Esophagus muscularis mucosa (tissue), 4 donors: ENCODE data around the gene IPO13.

ENCODE experiments used
- EP300 ChIP-seq: sonication (generic); formaldehyde crosslinking; IDR thresholded peaks from one replicate; pipeline ENCODE4 v1.6.1; 2017; ENCODE audit warnings: antibody characterized with exemption
- POLR2A ChIP-seq: fragments of 450-650 bp; IDR thresholded peaks from one replicate; pipeline ENCODE4 v1.6.1; 2017; ENCODE audit warnings: antibody characterized with exemption, moderate library complexity, mild to moderate bottlenecking, low read depth
- POLR2AphosphoS5 ChIP-seq, 2 donors: sonication (generic); formaldehyde crosslinking; IDR thresholded peaks; one replicate each; pipeline ENCODE4 v1.6.1; 2017; ENCODE audit warnings: antibody characterized with exemption in 2 of 2
- TF ChIP-seq, protein P1 (sequence below), 3 experiments: fragments of 200-600 bp in 2 of 3; fragments of 450-650 bp in 1 of 3; sonication (generic) in 2 of 3; IDR thresholded peaks; one replicate each; pipeline ENCODE4 v1.5.1; 2017 to 2019; ENCODE audit warnings: antibody characterized with exemption in 3 of 3, mild to moderate bottlenecking in 2 of 3, moderate library complexity in 1 of 3

DNA sequence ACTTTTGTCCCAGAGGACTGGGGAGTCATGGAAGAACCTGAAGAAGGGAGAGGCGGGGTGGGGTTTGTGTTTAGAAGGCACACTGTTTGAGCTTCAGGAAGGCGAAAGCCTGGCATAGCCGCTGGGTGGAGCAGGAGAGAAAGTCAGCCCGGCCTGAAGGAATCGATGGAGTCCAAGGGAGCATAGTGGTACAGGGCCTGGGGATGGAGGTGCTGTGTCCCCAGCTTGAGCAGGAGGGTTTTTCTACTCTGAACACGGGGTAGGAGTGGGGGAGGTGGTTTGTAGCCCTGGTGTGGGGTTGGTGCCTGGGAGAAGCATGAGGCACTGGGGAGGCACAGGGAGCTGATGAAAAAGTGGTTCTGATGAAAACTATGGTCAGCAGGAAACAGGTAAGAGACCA, 40.0 kb downstream of the IPO13 start:
- TF ChIP-seq, protein P1, sequence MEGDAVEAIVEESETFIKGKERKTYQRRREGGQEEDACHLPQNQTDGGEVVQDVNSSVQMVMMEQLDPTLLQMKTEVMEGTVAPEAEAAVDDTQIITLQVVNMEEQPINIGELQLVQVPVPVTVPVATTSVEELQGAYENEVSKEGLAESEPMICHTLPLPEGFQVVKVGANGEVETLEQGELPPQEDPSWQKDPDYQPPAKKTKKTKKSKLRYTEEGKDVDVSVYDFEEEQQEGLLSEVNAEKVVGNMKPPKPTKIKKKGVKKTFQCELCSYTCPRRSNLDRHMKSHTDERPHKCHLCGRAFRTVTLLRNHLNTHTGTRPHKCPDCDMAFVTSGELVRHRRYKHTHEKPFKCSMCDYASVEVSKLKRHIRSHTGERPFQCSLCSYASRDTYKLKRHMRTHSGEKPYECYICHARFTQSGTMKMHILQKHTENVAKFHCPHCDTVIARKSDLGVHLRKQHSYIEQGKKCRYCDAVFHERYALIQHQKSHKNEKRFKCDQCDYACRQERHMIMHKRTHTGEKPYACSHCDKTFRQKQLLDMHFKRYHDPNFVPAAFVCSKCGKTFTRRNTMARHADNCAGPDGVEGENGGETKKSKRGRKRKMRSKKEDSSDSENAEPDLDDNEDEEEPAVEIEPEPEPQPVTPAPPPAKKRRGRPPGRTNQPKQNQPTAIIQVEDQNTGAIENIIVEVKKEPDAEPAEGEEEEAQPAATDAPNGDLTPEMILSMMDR (IDR thresholded peaks at IDR 0.05), result no peak
- TF ChIP-seq EP300 (no peak), POLR2A (no peak), POLR2AphosphoS5 (IDR thresholded peaks at IDR 0.05) (no peak)
